Cardiac muscle cell (in vitro differentiated cells and primary cell): ENCODE results near the gene CAMKK1. TPM values are rescaled to one million over a fixed set of nuclear protein-coding genes. Genes with fewer than 3 reads are reported as not detected.

Experiments used
- DNase-seq, 2 donors: peaks; one replicate each; pipeline versions ENCODE4 v3.0.0 to v3.0.0-alpha.2; 2010 to 2017; ENCODE audit warnings: low read depth in 1 of 2, low spot score in 1 of 2
- H3K27ac ChIP-seq: fragments of 200-600 bp; sonication (generic); 2 replicates; pipeline ENCODE4 v1.5.1; 2016
- H3K27me3 ChIP-seq: fragments of 200-600 bp; sonication (generic); 2 replicates; pipeline ENCODE4 v1.6.0; 2016; ENCODE audit warnings: control low read depth
- H3K36me3 ChIP-seq: fragments of 200-600 bp; sonication (generic); 2 replicates; pipeline ENCODE4 v1.5.1; 2016; ENCODE audit warnings: control low read depth
- H3K4me1 ChIP-seq: fragments of 200-600 bp; sonication (generic); 2 replicates; pipeline ENCODE4 v1.8.1; 2017; ENCODE audit warnings: low read depth, mild to moderate bottlenecking, mixed run types
- H3K4me3 ChIP-seq: fragments of 200-600 bp; sonication (generic); 2 replicates; pipeline ENCODE4 v1.5.1; 2016; ENCODE audit warnings: mild to moderate bottlenecking
- H3K9me3 ChIP-seq: fragments of 200-600 bp; sonication (generic); 2 replicates; pipeline ENCODE4 v1.5.1; 2017; ENCODE audit warnings: low read depth, mild to moderate bottlenecking, control low read depth
- polyA plus RNA-seq: library from polyadenylated mRNA; unstranded; fragments of >200 nt; fragmentation: Nextera tagmentation; extraction: Ambion mirVana; gene quantifications from 2 replicates; pipeline ENCODE4 v1.2.1, GENCODE V29; 2016
- total RNA-seq: library from RNA; depleted of rRNA; stranded (reverse); fragments of >200 nt; gene quantifications from 2 replicates; pipeline ENCODE4 v1.2.3, GENCODE V29; 2016
- TF ChIP-seq, protein P1 (sequence below): IDR thresholded peaks from 2 replicates; pipeline ENCODE4 v1.5.1; 2012; ENCODE audit warnings: low read depth, mild to moderate bottlenecking, low read length

Gene CAMKK1
- total and polyA plus RNA-seq, 2 experiments from 2014 or later, result 7.7 to 12.4 TPM

DNA sequence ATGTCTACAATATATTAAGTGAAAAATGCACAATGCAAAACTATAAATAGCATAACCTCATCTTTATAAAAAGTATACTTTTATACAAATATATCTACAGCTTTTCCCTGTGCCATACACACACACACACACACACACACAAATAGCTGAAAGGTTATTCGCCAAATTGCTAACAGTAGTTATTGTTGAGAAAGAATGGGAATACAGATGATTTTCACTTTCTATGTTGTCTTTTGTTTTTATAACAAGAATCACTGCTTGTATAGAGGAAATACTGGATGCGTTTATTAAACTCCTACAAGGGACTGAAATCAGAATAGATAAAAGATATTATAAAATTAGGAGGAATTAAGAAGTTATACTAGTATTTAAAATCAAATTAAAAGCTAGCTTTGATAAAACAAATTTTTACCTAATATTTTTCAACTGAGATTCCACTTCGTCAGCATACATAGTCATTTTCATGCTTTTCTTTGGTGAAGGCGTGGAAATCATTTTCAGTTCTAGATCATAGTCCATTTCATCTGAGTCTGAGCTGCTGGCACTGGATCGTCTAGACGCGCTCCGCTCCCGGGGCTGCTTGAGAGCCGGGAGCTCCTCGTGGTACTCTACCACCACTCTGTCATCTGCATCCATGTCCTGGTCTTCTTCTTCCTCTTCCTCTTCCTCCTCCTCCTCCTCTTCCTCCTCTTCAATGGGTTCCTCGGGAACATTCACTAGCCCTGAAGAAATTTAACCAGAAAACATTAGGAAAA, 74.8 kb downstream of the CAMKK1 start:
- DNase-seq, result no peak
- H3K27me3 ChIP-seq, result no peaks in the 10 kb centered on the region
- H3K4me3 ChIP-seq, result no peak overlapping the region
- H3K4me1 ChIP-seq, result no peaks in the 10 kb centered on the region
- TF ChIP-seq, protein P1, sequence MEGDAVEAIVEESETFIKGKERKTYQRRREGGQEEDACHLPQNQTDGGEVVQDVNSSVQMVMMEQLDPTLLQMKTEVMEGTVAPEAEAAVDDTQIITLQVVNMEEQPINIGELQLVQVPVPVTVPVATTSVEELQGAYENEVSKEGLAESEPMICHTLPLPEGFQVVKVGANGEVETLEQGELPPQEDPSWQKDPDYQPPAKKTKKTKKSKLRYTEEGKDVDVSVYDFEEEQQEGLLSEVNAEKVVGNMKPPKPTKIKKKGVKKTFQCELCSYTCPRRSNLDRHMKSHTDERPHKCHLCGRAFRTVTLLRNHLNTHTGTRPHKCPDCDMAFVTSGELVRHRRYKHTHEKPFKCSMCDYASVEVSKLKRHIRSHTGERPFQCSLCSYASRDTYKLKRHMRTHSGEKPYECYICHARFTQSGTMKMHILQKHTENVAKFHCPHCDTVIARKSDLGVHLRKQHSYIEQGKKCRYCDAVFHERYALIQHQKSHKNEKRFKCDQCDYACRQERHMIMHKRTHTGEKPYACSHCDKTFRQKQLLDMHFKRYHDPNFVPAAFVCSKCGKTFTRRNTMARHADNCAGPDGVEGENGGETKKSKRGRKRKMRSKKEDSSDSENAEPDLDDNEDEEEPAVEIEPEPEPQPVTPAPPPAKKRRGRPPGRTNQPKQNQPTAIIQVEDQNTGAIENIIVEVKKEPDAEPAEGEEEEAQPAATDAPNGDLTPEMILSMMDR, result no peak
- H3K9me3 ChIP-seq, result no peaks in the 10 kb centered on the region
- peaks cover 91% of the 10 kb centered on the region for H3K36me3 ChIP-seq
- H3K27ac ChIP-seq, result no peak overlapping the region

DNA sequence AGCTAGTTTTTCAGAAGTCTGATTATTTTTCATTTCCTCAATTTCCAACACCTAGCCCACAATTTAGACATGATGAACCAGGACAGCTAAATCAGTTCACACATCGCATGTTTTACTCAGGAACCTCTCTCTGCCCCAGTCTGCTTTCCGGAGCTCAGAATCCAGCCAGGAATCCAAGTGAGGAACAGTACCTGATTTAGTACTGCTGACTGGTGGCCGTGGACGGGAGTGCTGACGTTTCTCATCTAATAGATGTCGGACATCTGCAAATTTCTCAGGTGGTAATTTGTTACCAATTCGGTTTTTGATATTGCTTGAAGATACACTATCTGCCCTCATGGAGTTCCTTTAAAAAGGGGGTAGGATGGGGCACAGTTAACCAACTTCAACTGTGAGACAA, 76.9 kb downstream of the CAMKK1 start:
- DNase-seq, result no peak
- Histone ChIP-seq H3K36me3 (peaks cover 90% of the 10 kb centered on the region), H3K27ac (peak overlapping the region; percentile 58)

DNA sequence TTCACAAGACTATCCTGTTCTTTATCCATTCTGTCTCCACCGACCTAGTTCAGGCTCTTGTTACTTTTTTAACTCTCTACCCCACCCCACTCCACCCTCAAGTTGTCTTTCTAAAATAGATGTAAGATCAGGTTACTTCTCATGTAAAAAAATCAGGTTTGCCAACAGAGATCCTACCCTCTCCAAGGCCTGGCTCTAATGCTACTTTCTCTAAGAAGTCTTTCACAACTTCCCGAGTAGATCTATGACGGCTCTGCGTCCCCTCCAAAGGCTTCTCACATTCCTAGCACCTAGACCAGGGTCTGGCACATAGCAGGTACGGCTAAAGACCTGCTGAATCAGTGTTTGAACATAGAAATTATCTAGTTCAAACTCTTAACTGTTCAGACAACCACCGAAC, 77.7 kb downstream of the CAMKK1 start:
- Histone ChIP-seq H3K36me3 (peaks cover 87% of the 10 kb centered on the region), H3K27ac (peak overlapping the region; percentile 58), H3K4me1 (no peaks in the 10 kb centered on the region), H3K4me3 (no peak overlapping the region), H3K27me3 (no peaks in the 10 kb centered on the region), H3K9me3 (no peaks in the 10 kb centered on the region)
- TF ChIP-seq, protein P1, result no peak
- no peak for DNase-seq

More for the DNA sequence above, 76.9 kb downstream of the CAMKK1 start:
- Histone ChIP-seq H3K4me1 (no peaks in the 10 kb centered on the region), H3K4me3 (no peak overlapping the region), H3K27me3 (no peaks in the 10 kb centered on the region), H3K9me3 (no peaks in the 10 kb centered on the region)
- TF ChIP-seq, protein P1, result no peak

DNA sequence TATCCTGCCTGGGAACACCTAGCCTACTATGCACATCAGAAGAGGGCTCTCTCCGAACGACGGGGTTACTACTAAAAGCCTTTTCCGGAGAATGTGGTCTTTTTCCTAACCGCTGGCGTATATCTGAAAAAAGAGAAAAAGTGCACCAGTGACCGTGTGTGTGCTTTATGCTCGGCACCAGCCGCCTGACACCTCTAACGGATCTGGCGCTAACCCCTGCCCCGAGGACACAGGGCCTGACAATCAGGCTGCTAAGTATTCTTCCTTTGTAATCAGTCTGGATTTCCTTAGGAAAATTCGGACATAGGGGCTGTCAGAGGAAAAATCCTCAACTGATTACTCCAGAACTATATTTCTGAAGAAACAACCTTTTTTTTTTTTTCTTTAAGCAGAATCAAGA, 78.5 kb downstream of the CAMKK1 start:
- Histone ChIP-seq H3K9me3 (no peaks in the 10 kb centered on the region), H3K4me3 (no peak overlapping the region), H3K27ac (peak overlapping the region; percentile 58), H3K27me3 (no peaks in the 10 kb centered on the region), H3K36me3 (peaks cover 79% of the 10 kb centered on the region), H3K4me1 (no peaks in the 10 kb centered on the region)
- DNase-seq, result no peak
- TF ChIP-seq, protein P1, result no peak

DNA sequence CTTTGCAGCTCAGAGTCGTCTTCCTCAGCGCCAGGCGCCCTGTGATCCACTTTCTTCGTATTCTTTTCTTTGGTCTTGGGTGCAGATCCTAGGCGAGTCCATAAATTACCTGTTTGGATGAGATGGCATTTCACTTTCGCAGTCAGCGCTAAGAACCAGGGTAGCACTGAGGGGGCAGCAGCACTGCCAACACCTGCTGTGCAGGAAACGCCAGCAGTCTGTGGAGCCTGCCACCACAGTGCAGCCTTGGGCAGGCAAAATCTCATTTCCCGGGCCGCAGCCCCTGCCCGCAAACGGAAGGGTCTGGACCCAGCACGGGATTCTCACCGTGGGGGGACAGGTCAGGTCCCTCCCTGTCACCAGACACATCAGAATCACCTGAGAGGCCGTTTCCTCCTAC, 79.7 kb downstream of the CAMKK1 start:
- TF ChIP-seq, protein P1, result no peak
- no peak overlapping the region for H3K4me3 ChIP-seq
- peaks cover 71% of the 10 kb centered on the region for H3K36me3 ChIP-seq
- DNase-seq, result no peak
- H3K27me3 ChIP-seq, result no peaks in the 10 kb centered on the region
- H3K9me3 ChIP-seq, result no peaks in the 10 kb centered on the region
- no peak overlapping the region for H3K27ac ChIP-seq
- H3K4me1 ChIP-seq, result no peaks in the 10 kb centered on the region
